Measurements from ENCODE around the gene PPFIBP1.

DNA sequence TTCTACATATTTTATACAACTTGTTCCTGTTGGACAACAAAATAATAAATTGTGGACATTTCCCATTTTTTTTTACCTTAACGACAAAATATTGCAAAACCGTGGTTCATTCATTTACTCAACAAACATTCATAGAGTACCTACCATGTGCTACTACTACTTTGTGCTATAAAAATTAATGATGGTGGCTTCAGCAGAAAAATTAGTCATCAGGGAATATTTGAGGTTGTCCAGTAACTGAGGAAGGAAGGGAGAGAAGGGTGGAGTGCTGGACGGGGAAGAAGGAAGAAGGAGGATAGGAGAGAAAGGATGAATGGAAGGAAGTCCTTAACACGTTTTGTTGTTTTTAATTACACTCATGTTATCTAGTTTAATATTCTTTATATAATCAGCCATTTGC is 53.7 kb downstream of the PPFIBP1 start:
- TF ChIP-seq, protein P1, sequence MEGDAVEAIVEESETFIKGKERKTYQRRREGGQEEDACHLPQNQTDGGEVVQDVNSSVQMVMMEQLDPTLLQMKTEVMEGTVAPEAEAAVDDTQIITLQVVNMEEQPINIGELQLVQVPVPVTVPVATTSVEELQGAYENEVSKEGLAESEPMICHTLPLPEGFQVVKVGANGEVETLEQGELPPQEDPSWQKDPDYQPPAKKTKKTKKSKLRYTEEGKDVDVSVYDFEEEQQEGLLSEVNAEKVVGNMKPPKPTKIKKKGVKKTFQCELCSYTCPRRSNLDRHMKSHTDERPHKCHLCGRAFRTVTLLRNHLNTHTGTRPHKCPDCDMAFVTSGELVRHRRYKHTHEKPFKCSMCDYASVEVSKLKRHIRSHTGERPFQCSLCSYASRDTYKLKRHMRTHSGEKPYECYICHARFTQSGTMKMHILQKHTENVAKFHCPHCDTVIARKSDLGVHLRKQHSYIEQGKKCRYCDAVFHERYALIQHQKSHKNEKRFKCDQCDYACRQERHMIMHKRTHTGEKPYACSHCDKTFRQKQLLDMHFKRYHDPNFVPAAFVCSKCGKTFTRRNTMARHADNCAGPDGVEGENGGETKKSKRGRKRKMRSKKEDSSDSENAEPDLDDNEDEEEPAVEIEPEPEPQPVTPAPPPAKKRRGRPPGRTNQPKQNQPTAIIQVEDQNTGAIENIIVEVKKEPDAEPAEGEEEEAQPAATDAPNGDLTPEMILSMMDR (IDR thresholded peaks at IDR 0.05; ENCODE audit: low read length) = no peak
- TF ChIP-seq EZH2 (optimal IDR thresholded peaks at IDR 0.05; ENCODE audit: low read depth, low read length) = no peak

All from MM.1S (cell line).